ENCODE data around the gene PRICKLE2.

PRICKLE2 gene

DNA sequence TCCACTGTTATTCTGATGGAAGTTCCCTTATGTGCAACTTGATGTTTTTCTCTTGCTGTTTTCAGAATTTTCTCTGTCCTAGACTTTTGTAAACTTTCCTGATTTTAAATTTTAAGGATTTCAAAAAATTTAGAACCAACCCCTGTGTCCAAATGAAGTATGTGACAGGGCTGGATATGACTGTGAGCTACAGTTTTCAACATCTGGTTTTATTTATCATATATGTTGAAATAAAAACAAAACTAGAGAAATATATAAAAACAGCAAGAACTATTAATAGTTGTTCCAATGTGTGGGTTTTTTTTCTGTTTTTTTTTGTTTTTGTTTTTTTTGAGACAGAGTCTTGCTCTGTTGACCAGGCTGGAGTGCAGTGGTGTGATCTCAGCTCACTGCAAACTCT lies 154.6 kb downstream of the PRICKLE2 start:
- Histone ChIP-seq H3K27ac (no peak overlapping the region), H3K4me3 (ENCODE audit: low read depth in 1 of 2, low read length in 1 of 2) (no peak overlapping the region), H3K36me3 (no peaks in the 10 kb centered on the region), H3K9me3 (no peaks in the 10 kb centered on the region), H3K27me3 (no peaks in the 10 kb centered on the region), H3K4me1 (ENCODE audit: control insufficient read depth in 1 of 2, insufficient read depth in 1 of 2, low read depth in 1 of 2, low read length in 1 of 2) (peaks cover 24 to 25% of the 10 kb centered on the region in 2 experiments)
- TF ChIP-seq, protein P1, sequence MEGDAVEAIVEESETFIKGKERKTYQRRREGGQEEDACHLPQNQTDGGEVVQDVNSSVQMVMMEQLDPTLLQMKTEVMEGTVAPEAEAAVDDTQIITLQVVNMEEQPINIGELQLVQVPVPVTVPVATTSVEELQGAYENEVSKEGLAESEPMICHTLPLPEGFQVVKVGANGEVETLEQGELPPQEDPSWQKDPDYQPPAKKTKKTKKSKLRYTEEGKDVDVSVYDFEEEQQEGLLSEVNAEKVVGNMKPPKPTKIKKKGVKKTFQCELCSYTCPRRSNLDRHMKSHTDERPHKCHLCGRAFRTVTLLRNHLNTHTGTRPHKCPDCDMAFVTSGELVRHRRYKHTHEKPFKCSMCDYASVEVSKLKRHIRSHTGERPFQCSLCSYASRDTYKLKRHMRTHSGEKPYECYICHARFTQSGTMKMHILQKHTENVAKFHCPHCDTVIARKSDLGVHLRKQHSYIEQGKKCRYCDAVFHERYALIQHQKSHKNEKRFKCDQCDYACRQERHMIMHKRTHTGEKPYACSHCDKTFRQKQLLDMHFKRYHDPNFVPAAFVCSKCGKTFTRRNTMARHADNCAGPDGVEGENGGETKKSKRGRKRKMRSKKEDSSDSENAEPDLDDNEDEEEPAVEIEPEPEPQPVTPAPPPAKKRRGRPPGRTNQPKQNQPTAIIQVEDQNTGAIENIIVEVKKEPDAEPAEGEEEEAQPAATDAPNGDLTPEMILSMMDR (IDR thresholded peaks at IDR 0.05) = no peak

GRCh38 chr3:64067506-64068346 lies 157.5 kb downstream of the PRICKLE2 start:
- H3K4me1 ChIP-seq (ENCODE audit: control insufficient read depth in 1 of 2, insufficient read depth in 1 of 2, low read depth in 1 of 2, low read length in 1 of 2) = no peaks in the 10 kb centered on the region
- no peak overlapping the region for H3K4me3 ChIP-seq (ENCODE audit: low read depth in 1 of 2, low read length in 1 of 2)
- H3K27ac ChIP-seq = no peak overlapping the region
- no peaks in the 10 kb centered on the region for H3K27me3 ChIP-seq
- H3K9me3 ChIP-seq = no peaks in the 10 kb centered on the region
- H3K36me3 ChIP-seq = no peaks in the 10 kb centered on the region
- TF ChIP-seq, protein P1 (IDR thresholded peaks at IDR 0.05) = no peak

DNA sequence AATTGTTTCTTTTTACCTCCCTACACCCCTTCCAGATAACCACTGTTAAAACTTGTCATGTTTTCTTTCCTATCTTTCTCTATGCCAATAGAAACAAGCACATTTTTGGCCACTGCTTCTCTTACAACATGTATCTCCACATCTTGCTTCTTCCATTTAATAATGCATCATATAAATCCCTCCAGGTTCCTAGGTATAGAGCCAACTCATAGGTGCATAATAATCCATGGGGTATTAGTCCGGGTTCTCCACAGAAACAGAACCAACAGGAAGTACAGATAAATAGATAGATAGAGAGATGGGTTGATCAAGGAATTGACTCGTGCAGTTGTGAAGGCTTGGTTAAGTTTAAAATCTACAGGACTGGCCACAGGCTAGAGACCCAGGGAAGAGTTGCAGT lies 160.5 kb downstream of the PRICKLE2 start:
- TF ChIP-seq, protein P1 (IDR thresholded peaks at IDR 0.05) = no peak
- H3K4me3 ChIP-seq (ENCODE audit: low read depth in 1 of 2, low read length in 1 of 2) = no peak overlapping the region
- peaks cover 16 to 20% of the 10 kb centered on the region in 2 experiments for H3K4me1 ChIP-seq (ENCODE audit: control insufficient read depth in 1 of 2, insufficient read depth in 1 of 2, low read depth in 1 of 2, low read length in 1 of 2)
- H3K27ac ChIP-seq = no peak overlapping the region
- H3K9me3 ChIP-seq = no peaks in the 10 kb centered on the region
- H3K36me3 ChIP-seq = no peaks in the 10 kb centered on the region
- H3K27me3 ChIP-seq = no peaks in the 10 kb centered on the region

GRCh38 chr3:64063983-64064438 lies 161.3 kb downstream of the PRICKLE2 start:
- no peaks in the 10 kb centered on the region for H3K9me3 ChIP-seq
- H3K4me3 ChIP-seq (ENCODE audit: low read depth in 1 of 2, low read length in 1 of 2) = no peak overlapping the region
- no peak overlapping the region for H3K27ac ChIP-seq
- H3K4me1 ChIP-seq (ENCODE audit: control insufficient read depth in 1 of 2, insufficient read depth in 1 of 2, low read depth in 1 of 2, low read length in 1 of 2) = peaks cover 16 to 20% of the 10 kb centered on the region in 2 experiments
- no peaks in the 10 kb centered on the region for H3K36me3 ChIP-seq
- no peaks in the 10 kb centered on the region for H3K27me3 ChIP-seq
- TF ChIP-seq, protein P1 (IDR thresholded peaks at IDR 0.05) = no peak

- no peaks in the 10 kb centered on the region for H3K9me3 ChIP-seq
- no peaks in the 10 kb centered on the region for H3K27me3 ChIP-seq
- H3K4me1 ChIP-seq (ENCODE audit: control insufficient read depth in 1 of 2, insufficient read depth in 1 of 2, low read depth in 1 of 2, low read length in 1 of 2) = peaks cover 16 to 20% of the 10 kb centered on the region in 2 experiments
- TF ChIP-seq, protein P1 (IDR thresholded peaks at IDR 0.05) = no peak
- no peak overlapping the region for H3K27ac ChIP-seq
- H3K36me3 ChIP-seq = no peaks in the 10 kb centered on the region
- H3K4me3 ChIP-seq (ENCODE audit: low read depth in 1 of 2, low read length in 1 of 2) = no peak overlapping the region
Observed at GRCh38 chr3:64063207-64063982, 161.9 kb downstream of the PRICKLE2 start.

All from neutrophil (primary cell).